ENCODE data around the gene SHF.

SHF gene

DNA sequence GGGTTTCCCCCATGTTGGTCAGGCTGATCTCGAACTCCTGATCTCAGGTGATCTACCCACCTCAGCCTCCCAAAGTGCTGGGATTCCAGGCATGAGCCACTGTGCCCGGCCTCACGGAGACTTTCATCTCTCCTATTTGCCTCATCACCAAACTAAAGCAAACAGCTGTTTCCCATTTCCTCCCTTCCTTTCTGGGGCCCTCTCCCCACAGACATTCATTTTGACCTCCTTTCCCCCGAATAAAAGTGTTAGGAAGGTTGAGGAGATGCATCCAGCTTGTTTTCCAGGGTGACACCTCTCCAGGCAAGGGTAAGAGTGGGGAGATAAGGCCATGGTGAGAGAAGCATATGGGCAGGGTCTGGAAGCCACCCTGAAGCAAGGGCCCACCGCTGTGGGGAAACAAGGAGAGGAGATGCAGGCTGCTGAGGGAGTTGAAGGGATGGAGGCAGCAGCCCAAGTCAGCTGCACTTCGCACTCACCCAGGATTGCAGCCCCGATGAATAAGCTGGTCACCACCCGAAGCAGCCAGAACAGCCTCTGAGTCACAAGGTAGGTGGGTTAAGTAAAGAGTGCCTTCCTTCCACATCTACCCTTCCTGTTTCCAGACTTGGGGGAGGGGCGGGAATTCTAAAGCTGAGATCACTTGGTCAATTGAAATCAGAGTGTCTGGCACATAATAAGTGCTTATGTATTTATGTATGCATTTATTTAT lies 65.9 kb downstream of the SHF start:
- H3K9me3 ChIP-seq (ENCODE audit: control insufficient read depth, low read length), result no peaks in the 10 kb centered on the region
- WGBS, 2 experiments (ENCODE audit: insufficient coverage in 2 of 2), result 81 to 85% methylated on average over 3 to 4 of the region's 9 CpGs
- peaks cover 14% of the 10 kb centered on the region for H3K4me1 ChIP-seq (ENCODE audit: control insufficient read depth, insufficient read depth, low read length, poor library complexity, severe bottlenecking)
- H3K36me3 ChIP-seq (ENCODE audit: control insufficient read depth, insufficient read depth, low read length), result no peaks in the 10 kb centered on the region
- H3K4me3 ChIP-seq (ENCODE audit: extremely low read depth, insufficient read depth, low read length, poor library complexity, severe bottlenecking), result no peak overlapping the region
- H3K27ac ChIP-seq (ENCODE audit: low read depth, low read length, severe bottlenecking), result no peak overlapping the region

DNA sequence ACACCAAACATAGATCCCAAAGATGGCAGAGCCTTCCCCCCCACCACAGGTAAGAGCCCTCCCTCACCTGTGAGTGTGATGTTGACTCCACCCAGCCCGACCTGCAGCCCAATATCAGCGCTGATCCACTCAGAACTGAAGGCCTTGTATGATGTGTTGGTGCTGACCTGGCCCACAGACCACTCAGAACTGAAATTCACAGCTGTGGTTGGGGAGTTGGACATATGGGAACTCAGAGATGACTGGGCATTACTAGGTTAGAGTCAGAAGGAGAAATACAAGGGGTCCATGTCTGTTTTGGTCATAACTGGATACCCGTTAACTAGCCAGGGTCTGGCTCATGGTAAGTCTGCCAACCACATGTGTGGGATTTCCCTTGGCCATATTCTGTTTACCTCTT lies 66.7 kb downstream of the SHF start:
- peaks cover 14% of the 10 kb centered on the region for H3K4me1 ChIP-seq (ENCODE audit: control insufficient read depth, insufficient read depth, low read length, poor library complexity, severe bottlenecking)
- H3K9me3 ChIP-seq (ENCODE audit: control insufficient read depth, low read length), result no peaks in the 10 kb centered on the region
- whole genome bisulfite sequencing, 2 experiments (ENCODE audit: insufficient coverage in 2 of 2), result 92 to 93% methylated on average over 2 of the region's 3 CpGs
- H3K36me3 ChIP-seq (ENCODE audit: control insufficient read depth, insufficient read depth, low read length), result no peaks in the 10 kb centered on the region
- no peak overlapping the region for H3K4me3 ChIP-seq (ENCODE audit: extremely low read depth, insufficient read depth, low read length, poor library complexity, severe bottlenecking)
- H3K27ac ChIP-seq (ENCODE audit: low read depth, low read length, severe bottlenecking), result no peak overlapping the region

DNA sequence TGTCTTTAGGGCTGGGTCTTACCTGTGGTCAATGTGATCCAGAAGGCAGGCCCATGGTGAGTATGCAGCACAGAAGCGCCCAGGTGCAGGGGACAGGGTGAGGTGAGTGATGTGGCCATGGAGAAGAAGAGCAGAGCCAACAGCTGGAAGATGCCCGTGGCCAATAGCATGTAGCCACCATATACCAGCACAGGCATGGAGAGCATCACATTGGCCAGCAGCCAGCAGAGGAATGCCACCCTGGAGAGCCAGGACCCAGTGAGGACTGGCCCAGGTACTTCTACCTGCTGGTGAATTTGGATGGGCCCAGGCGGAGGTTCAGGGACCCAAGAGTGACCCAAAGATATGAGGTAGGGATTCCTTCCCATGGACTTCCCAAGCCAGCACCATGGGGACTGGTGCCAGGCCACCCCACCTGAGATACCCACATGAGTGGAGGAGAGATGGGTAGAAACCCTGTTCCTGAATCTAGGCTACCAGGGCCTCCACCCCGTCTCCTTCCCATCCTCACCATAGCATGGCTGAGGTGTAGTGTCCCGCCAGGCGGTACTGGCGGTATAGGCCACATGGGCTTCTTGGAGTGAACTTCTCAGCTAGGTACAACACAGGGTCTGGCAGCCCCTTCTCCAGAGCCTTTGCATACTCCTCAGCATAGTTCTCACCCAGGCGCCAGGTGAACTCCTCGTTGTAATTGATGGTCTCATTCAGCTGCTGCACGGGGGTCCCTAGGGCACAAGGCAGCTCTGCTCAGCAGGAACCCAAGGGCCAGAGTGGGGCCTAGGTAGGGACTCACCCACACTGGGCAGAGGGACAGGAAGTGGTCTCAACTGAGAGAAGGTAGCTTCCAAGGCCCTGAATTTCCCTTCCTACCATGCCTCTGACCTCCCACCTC lies 67.4 kb downstream of the SHF start:
- WGBS, 2 experiments (ENCODE audit: insufficient coverage in 2 of 2), result 93% methylated on average over 8 to 10 of the region's 10 CpGs
- Histone ChIP-seq H3K4me3 (ENCODE audit: extremely low read depth, insufficient read depth, low read length, poor library complexity, severe bottlenecking) (no peak overlapping the region), H3K27ac (ENCODE audit: low read depth, low read length, severe bottlenecking) (no peak overlapping the region), H3K9me3 (ENCODE audit: control insufficient read depth, low read length) (no peaks in the 10 kb centered on the region), H3K4me1 (ENCODE audit: control insufficient read depth, insufficient read depth, low read length, poor library complexity, severe bottlenecking) (peaks cover 14% of the 10 kb centered on the region), H3K36me3 (ENCODE audit: control insufficient read depth, insufficient read depth, low read length) (no peaks in the 10 kb centered on the region)

DNA sequence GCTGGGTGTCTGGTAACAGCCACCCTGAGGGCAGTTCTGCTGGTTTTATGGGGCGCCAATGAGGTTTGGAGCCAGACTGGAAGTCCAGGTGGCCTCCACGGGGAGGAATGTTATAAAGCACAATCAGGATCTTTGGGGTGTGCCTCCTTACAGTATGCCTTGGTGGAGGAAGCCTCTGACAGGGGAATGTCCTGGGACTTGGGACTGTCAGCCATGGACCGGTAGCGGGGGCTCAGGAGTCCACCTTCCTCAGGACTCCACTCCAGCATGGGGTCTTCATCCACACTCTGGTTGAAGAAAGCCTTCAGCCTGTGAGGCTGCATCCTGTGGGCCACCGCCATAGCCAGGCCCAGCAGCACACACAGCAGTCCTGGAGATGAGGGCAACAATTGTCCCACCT lies 68.8 kb downstream of the SHF start:
- Histone ChIP-seq H3K4me1 (ENCODE audit: control insufficient read depth, insufficient read depth, low read length, poor library complexity, severe bottlenecking) (peaks cover 18% of the 10 kb centered on the region), H3K27ac (ENCODE audit: low read depth, low read length, severe bottlenecking) (no peak overlapping the region), H3K36me3 (ENCODE audit: control insufficient read depth, insufficient read depth, low read length) (no peaks in the 10 kb centered on the region), H3K4me3 (ENCODE audit: extremely low read depth, insufficient read depth, low read length, poor library complexity, severe bottlenecking) (no peak overlapping the region), H3K9me3 (ENCODE audit: control insufficient read depth, low read length) (no peaks in the 10 kb centered on the region)
- WGBS, 2 experiments (ENCODE audit: insufficient coverage in 2 of 2), result 94 to 97% methylated on average over 4 to 5 of the region's 5 CpGs

DNA sequence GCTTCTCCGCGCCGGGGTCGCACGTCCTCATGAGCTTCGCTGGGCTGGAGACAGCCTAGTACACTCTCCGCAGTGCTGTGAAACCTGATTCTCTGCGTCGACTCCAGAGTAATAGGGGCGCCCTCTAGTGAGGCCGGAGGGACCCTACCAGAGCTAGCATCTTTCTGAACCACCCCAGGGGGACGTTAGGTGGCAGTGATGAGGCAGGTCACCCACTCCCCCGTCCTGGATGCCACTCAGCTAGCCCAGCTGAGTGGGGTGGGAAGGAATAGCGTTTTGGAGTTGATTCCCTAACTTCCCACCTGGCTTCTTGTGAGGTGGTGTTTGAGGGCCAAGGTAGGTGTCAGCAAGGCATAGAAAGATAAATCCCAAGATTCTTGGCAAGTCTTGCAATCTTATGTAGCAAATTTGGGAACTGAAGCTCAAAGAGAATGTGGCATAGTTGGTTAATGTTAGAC lies 69.6 kb downstream of the SHF start:
- H3K9me3 ChIP-seq (ENCODE audit: control insufficient read depth, low read length), result no peaks in the 10 kb centered on the region
- peaks cover 22% of the 10 kb centered on the region for H3K4me1 ChIP-seq (ENCODE audit: control insufficient read depth, insufficient read depth, low read length, poor library complexity, severe bottlenecking)
- H3K27ac ChIP-seq (ENCODE audit: low read depth, low read length, severe bottlenecking), result no peak overlapping the region
- H3K4me3 ChIP-seq (ENCODE audit: extremely low read depth, insufficient read depth, low read length, poor library complexity, severe bottlenecking), result no peak overlapping the region
- H3K36me3 ChIP-seq (ENCODE audit: control insufficient read depth, insufficient read depth, low read length), result no peaks in the 10 kb centered on the region
- 4 to 9% methylated on average over 8 to 10 of the region's 14 CpGs for WGBS, 2 experiments (ENCODE audit: insufficient coverage in 2 of 2)

DNA sequence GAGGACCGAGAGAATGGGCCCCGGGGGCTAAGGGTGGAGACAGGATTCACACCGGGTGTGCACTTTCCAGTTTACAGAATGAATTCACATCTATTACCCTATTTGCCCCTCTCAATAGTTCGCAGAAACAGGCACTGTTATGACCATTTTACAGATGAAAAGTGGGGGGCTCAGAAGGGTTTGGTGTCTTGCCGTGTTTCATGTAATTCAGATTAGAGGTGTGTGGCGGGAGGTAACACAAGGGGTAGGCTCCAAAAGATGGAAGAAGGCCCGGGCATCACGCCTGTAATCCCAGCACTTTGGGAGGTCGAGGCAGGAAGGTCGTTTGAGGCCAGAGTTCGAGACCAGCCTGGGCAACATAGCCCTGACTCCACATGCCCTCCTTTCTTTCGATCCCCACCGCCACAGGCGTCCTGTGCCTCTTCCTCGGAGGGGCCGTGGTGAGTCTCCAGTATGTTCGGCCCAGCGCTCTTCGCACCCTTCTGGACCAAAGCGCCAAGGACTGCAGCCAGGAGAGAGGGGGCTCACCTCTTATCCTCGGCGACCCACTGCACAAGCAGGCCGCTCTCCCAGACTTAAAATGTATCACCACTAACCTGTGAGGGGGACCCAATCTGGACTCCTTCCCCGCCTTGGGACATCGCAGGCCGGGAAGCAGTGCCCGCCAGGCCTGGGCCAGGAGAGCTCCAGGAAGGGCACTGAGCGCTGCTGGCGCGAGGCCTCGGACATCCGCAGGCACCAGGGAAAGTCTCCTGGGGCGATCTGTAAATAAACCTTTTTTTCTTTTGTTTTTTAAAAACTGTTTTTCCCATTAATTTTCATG lies 70.2 kb downstream of the SHF start:
- H3K9me3 ChIP-seq (ENCODE audit: control insufficient read depth, low read length), result no peaks in the 10 kb centered on the region
- no peaks in the 10 kb centered on the region for H3K36me3 ChIP-seq (ENCODE audit: control insufficient read depth, insufficient read depth, low read length)
- no peak overlapping the region for H3K27ac ChIP-seq (ENCODE audit: low read depth, low read length, severe bottlenecking)
- WGBS, 2 experiments (ENCODE audit: insufficient coverage in 2 of 2), result 90 to 91% methylated on average over 26 of the region's 33 CpGs
- peaks cover 18% of the 10 kb centered on the region for H3K4me1 ChIP-seq (ENCODE audit: control insufficient read depth, insufficient read depth, low read length, poor library complexity, severe bottlenecking)
- no peak overlapping the region for H3K4me3 ChIP-seq (ENCODE audit: extremely low read depth, insufficient read depth, low read length, poor library complexity, severe bottlenecking)

Measured in mesodermal cell (in vitro differentiated cells).